AG04449 (cell line): Measurements from ENCODE around the gene SLC15A1.

ENCODE experiments used
- CTCF ChIA-PET: fragments of 350-600 bp; formaldehyde crosslinking; extraction: SDS; loops from one replicate; lab custom pipeline; 2021; ENCODE audit warnings: antibody characterized with exemption; lab: Yijun Ruan, JAX
- POLR2A ChIA-PET: fragments of 400-600, 350-600 bp; formaldehyde crosslinking; extraction: SDS; loops from one replicate; lab custom pipeline; 2020; ENCODE audit warnings: antibody characterized with exemption, inconsistent platforms; lab: Yijun Ruan, JAX
- DNase-seq: peaks from one replicate; pipeline ENCODE4 v3.0.0-alpha.2; 2010; ENCODE audit warnings: low read depth, low spot score
- H3K4me3 ChIP-seq: 2 replicates; pipeline ENCODE4 v1.5.1; 2011; ENCODE audit warnings: low read depth, mild to moderate bottlenecking, control low read depth, low read length
- CTCF ChIP-seq: IDR thresholded peaks from one replicate; pipeline ENCODE4 v1.5.1; 2011; ENCODE audit warnings: mild to moderate bottlenecking, moderate library complexity, low read length, control low read depth, inconsistent platforms; ENCODE audit not compliant: insufficient read depth; ENCODE audit errors: missing control alignments

Gene SLC15A1

GRCh38 chr13:98779695-98780094 lies 27.2 kb upstream of the SLC15A1 start:
- DNase-seq = no peak
- no peak overlapping the region for H3K4me3 ChIP-seq
- POLR2A ChIA-PET = no interaction called here
- TF ChIP-seq CTCF = no peak
- CTCF ChIA-PET = no interaction called here

DNA sequence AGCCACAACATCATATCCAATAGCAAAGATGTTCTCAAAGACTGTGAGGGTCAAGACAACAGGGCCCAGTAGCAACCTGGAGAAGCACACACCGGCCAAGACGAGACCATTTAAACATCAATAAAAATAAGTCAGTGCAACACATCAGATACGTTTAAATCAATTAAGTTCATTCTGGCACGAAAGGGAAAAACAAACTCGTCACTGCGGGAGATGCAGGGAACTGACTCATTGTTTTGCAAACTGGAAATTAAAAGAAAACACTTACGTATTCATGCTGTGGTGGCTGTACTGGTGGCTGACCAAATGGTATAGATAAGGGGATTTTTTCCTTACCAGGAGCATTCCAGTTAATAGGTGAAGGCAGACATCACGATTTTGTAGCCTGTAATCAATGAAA lies 26.3 kb upstream of the SLC15A1 start:
- H3K4me3 ChIP-seq = no peak overlapping the region
- ChIA-PET POLR2A (no interaction called here), CTCF (no interaction called here)
- no peak for DNase-seq
- TF ChIP-seq CTCF = no peak

DNA sequence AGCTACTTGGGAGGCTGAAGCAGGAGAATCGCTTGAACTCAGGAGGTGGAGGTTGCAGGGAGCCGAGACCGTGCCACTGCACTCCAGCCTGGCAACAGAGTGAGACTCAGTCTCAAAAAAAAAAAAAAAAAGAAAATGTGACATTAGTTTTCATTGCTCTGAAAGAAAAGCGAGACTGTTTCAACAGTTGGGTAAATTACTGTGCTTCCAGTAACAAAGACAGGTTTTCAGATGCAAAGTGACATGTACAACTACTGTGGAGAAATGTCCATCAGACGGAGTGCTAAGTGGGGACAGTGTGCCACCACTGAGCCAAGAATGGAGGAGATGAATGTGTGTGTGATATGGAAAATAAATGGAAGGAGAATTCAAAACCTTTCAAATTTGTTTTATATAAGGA lies 24.2 kb upstream of the SLC15A1 start:
- DNase-seq = no peak
- no peak for TF ChIP-seq CTCF
- H3K4me3 ChIP-seq = no peak overlapping the region
- ChIA-PET POLR2A (no interaction called here), CTCF (interaction anchor here (1.0 kb wide), 1 partner anchor 10 kb away, joined by 3 read pairs; no protein-coding TSS in a partner anchor)

DNA sequence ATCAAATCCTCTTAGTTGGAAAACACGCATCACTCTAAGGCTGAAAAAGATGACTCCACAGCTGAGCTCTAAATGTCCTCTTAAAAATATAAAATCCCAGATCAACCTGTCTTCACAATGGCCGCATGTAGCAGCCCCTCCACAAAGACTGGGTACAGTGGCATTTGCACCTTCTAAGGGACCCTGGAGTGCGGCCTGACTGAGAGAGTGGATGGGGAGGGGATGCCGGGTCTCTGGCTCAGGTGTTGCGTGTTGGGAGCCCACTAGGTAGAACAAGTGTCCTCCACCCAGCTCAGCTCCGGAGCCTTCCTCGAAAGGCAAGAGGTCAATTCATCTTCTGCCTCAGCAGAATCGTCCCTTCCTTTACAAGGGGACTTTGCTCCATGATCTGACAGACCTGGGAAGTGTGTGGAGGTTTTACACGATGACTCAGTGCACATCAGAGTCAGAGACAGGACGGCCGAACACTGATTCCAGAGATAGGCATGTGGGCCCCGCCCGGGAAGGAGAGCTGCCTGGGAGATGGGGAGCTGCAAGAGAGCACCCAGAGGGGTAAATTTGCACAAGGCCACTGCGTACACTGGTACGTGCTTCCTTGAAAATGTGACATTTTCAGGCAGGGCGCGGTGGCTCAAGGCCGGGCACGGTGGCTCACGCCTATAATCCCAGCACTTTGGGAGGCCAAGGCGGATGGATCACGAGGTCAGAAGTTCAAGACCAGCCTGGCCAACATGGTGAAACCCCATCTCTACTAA lies 23.5 kb upstream of the SLC15A1 start:
- DNase-seq = no peak
- no peak for TF ChIP-seq CTCF
- ChIA-PET CTCF (interaction anchor here (1.0 kb wide), 1 partner anchor 10 kb away, joined by 3 read pairs; no protein-coding TSS in a partner anchor), POLR2A (no interaction called here)
- no peak overlapping the region for H3K4me3 ChIP-seq

GRCh38 chr13:98775386-98775785 lies 22.9 kb upstream of the SLC15A1 start:
- DNase-seq = no peak
- CTCF ChIA-PET = no interaction called here
- no peak overlapping the region for H3K4me3 ChIP-seq
- TF ChIP-seq CTCF = no peak
- POLR2A ChIA-PET = no interaction called here

- no peak for TF ChIP-seq CTCF
- ChIA-PET CTCF (no interaction called here), POLR2A (no interaction called here)
- DNase-seq = no peak
- no peak overlapping the region for H3K4me3 ChIP-seq
Observed at GRCh38 chr13:98774776-98775175, 22.3 kb upstream of the SLC15A1 start.
